Subcutaneous adipose tissue (tissue), 4 donors: ENCODE measurements around the gene TAL2. TPM values are rescaled to one million over a fixed set of nuclear protein-coding genes. Genes with fewer than 3 reads are reported as not detected.

ENCODE experiments used
- total RNA-seq, 4 donors: library from RNA; depleted of rRNA; stranded (reverse); fragments of >200 nt; gene quantifications; one replicate each; pipeline ENCODE4 v1.1.0, GENCODE V29; 2016
- TF ChIP-seq, protein P1 (sequence below): fragments of 450-650 bp; IDR thresholded peaks from one replicate; pipeline ENCODE4 v1.5.1; 2016; ENCODE audit warnings: low read depth, mild to moderate bottlenecking, control low read depth, antibody characterized with exemption, moderate library complexity

Gene TAL2
- total RNA-seq, 4 donors from 2014 or later = 1.3 TPM; not detected in 3

DNA sequence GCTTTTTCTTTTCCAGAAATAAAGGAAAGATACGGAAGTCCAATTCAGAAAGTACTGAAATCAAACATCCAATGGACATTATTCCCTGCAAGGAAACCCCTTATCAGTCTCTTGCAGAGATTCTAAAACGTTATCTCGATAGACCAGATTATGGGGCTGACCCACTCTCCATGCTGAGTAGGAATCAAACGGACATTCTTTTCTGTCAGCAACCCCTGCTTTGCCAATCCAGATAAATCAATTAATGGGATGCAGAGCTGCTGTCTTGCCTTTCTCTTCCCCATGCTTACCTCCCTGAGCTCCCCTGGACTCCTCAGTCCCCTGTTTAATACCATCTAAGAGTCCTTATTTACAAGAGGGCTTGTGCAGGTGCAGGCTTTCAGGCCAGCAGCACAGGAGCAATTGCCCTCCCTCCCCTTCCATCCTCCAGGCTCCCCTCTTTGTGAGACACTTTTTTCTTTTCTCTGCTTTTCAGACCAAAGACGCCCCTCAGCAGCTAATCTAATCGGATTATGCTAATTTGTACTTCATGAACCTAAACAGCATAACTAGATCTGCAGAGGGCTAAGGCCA, 14.2 kb downstream of the TAL2 start:
- TF ChIP-seq, protein P1, sequence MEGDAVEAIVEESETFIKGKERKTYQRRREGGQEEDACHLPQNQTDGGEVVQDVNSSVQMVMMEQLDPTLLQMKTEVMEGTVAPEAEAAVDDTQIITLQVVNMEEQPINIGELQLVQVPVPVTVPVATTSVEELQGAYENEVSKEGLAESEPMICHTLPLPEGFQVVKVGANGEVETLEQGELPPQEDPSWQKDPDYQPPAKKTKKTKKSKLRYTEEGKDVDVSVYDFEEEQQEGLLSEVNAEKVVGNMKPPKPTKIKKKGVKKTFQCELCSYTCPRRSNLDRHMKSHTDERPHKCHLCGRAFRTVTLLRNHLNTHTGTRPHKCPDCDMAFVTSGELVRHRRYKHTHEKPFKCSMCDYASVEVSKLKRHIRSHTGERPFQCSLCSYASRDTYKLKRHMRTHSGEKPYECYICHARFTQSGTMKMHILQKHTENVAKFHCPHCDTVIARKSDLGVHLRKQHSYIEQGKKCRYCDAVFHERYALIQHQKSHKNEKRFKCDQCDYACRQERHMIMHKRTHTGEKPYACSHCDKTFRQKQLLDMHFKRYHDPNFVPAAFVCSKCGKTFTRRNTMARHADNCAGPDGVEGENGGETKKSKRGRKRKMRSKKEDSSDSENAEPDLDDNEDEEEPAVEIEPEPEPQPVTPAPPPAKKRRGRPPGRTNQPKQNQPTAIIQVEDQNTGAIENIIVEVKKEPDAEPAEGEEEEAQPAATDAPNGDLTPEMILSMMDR = no peak

DNA sequence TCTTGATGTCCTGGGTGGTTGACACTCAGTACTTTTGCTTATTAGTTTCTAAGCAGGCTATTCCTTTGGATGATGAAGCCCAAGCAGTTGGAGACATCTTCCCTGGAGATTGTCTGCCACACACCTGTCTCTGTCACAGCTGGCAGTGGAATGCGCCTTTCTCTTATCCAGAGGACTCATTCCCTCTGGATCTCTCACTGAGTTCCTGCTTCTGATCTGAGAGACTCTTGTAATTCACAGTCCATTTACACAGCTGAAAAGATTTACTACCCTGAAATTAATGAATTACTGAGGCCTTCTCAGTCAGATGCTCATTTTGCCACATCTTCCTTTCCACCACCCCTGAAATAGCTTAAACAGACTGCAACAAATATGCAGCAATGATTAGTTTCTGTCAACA, 15.9 kb downstream of the TAL2 start:
- TF ChIP-seq, protein P1 = no peak

DNA sequence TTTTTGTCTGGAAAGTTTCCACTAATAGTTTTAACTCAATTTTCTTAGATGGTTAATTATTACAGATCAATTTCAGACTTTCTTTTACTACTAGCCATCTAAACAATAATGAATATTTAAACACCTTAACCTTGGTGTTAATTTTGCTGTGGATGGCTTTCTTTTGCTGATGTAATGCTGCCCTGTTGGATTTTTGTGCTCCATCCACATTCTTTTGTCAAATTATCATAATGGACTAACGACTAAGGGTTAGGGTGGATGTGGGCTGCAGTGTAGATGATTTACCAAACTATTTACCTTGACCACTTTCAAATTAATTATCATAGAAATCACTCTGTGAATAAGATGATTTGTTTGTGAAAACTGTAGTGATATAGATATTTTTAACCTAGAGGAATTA, 16.5 kb downstream of the TAL2 start:
- TF ChIP-seq, protein P1 = no peak

DNA sequence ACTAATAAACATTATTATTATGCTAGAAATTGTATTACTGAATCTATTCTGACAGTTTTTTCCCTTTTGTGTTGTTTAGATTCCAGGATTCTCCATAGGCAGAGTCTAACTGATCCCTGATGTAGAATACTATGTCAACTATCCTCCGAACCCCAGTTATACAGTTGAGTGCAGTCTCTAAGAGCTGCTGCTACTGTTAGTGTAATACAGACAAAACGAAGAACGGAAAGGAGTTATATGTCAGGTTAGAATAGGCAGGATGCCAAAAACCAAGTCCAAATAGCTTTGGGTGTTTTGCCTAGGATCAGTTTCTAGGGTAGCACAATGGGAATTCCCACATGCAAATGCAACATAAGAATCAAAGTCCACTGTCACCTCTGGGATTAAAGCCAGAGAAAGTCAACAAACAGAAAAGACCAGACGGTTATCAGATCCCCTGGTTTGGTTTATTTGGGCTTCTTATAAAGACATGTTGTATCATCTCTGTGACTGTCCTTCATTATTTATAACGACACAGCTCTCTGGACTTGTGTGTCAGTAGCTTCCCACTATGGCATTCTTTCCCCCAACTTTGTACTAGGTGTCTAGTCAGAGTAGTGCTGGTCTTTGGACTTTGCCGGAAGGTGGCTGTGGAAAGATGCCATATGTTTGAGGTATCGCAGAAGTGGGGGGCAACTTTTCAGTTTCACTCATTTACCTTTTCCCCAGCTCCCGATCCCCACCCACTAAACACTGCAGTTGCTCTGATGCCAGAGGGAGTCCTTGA, 17.2 kb downstream of the TAL2 start:
- TF ChIP-seq, protein P1 = no peak

DNA sequence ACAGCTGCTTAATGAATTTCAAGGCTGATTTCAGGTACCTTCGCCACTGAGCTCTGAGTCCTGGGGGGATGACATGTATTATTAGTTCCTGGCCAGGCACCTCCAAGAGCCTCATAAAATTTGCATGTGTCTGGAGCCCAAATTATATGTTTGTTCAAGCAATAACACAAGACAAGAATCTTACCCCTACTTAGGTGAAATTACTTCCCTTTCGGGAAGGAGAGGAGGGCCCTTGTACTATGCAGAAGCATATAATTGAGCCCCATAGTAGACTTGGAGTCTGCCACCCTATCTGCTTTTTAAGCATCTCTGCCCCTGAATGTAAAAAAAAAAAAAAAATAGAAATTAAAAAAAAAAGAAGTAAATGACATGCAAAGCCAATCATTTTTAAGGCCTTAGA, 19.1 kb downstream of the TAL2 start:
- TF ChIP-seq, protein P1 = no peak

DNA sequence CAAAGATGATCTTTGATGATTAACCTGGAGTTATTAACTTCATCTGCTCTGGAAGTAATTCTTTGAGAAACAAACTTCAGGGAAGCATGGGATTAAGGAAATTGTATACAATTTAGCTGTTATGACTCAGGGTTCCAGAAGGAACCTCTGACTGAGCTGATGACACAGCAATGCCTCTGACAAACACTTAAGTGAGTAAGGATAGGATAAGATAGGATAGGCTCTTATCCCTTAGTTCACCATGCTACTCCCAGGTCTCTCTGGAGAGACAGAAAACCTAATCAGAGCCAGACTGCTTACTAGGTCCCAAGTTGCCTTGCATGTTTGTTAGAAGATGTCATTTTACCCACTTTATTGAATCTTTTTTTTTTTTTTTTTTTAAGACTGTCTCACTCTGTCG, 19.5 kb downstream of the TAL2 start:
- TF ChIP-seq, protein P1 = no peak

DNA sequence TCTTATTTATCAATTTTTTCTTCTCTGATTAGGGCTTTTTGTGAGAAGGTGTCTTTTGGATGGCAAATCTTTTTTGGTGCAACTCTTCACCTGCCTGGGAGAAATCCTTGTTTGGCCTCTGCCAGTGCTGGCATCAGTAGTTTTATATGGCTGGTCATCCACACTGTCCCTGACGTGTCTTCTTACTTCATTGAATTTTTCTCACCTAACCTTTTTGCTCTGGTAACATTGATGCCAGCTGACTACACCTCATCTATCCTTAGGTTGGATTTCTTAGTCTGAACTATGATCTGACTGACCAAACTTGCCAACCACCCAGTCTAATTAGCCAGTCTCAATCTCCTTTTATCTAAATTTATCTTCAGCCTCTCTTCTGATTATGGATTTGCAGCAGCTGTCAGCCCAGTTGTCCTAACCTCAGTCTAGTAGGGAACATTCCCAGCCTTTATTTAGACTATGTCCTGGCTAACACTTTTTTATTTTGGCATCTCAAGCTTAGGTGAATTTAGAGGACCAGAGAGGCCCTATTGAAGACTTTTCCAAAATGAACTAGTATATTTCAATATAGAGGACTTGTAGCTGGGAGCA, 21.5 kb downstream of the TAL2 start:
- TF ChIP-seq, protein P1 = no peak
